Nephron (organoid): ENCODE data around the gene RBFOX1.

ENCODE experiments used
- H3K27ac Mint-ChIP-seq, 3 experiments: 2 replicates each; pipeline ENCODE4 v1.8.0; 2020; ENCODE audit warnings: mixed read lengths in 3 of 3, mild to moderate bottlenecking in 2 of 3, moderate library complexity in 1 of 3
- H3K27me3 Mint-ChIP-seq: 2 replicates; pipeline ENCODE4 v1.8.0; 2021; ENCODE audit warnings: low read depth, mild to moderate bottlenecking, moderate library complexity, mixed read lengths
- H3K36me3 Mint-ChIP-seq: 2 replicates; pipeline ENCODE4 v1.8.0; 2020; ENCODE audit warnings: low read depth, mixed read lengths
- H3K4me1 Mint-ChIP-seq: 2 replicates; pipeline ENCODE4 v1.8.0; 2020; ENCODE audit warnings: mixed read lengths
- H3K4me3 Mint-ChIP-seq, 3 experiments: 2 replicates each; pipeline ENCODE4 v1.8.0; 2020; ENCODE audit warnings: mild to moderate bottlenecking in 3 of 3, mixed read lengths in 3 of 3, moderate library complexity in 2 of 3
- H3K9me3 Mint-ChIP-seq: 2 replicates; pipeline ENCODE4 v1.8.0; 2020; ENCODE audit warnings: mixed read lengths
- CTCF ChIP-seq, 3 experiments: fragments of 200-600 bp; sonication (generic); IDR thresholded peaks; one replicate each; pipeline ENCODE4 v1.5.0; 2021; ENCODE audit warnings: antibody characterized with exemption in 3 of 3; ENCODE audit not compliant: unreplicated experiment in 3 of 3

RBFOX1 gene

GRCh38 chr16:7332611-7333010, at the start of gene RBFOX1:
Gene RBFOX1, plus strand, starts transcription at chr16:7332845.
- Mint-ChIP-seq H3K36me3 (no peaks in the 10 kb centered on the region), H3K4me1 (peaks cover 62% of the 10 kb centered on the region), H3K27me3 (no peaks in the 10 kb centered on the region), H3K27ac (peak within 1 kb of the TSS; percentile 50 to 83 (median 65)), H3K9me3 (no peaks in the 10 kb centered on the region), H3K4me3 (peak within 1 kb of the TSS; percentile 1 to 85 (median 71))
- TF ChIP-seq CTCF (IDR thresholded peaks at IDR 0.05; ENCODE audit: unreplicated experiment in 3 of 3), result no peak

- Mint-ChIP-seq H3K4me1 (no peaks in the 10 kb centered on the region), H3K36me3 (no peaks in the 10 kb centered on the region), H3K27ac (no peak overlapping the region), H3K4me3 (no peak overlapping the region), H3K9me3 (peaks cover 12% of the 10 kb centered on the region), H3K27me3 (peaks cover 4% of the 10 kb centered on the region)
- TF ChIP-seq CTCF (IDR thresholded peaks at IDR 0.05; ENCODE audit: unreplicated experiment in 3 of 3), result no peak
These were observed 47.9 kb upstream of the RBFOX1 start for GRCh38 chr16:7284780-7285179.

GRCh38 chr16:7285520-7285919, 47.1 kb upstream of the RBFOX1 start:
- H3K9me3 Mint-ChIP-seq, result peaks cover 12% of the 10 kb centered on the region
- no peaks in the 10 kb centered on the region for H3K36me3 Mint-ChIP-seq
- H3K4me1 Mint-ChIP-seq, result no peaks in the 10 kb centered on the region
- H3K27ac Mint-ChIP-seq, result no peak overlapping the region
- H3K27me3 Mint-ChIP-seq, result peaks cover 4% of the 10 kb centered on the region
- TF ChIP-seq CTCF (IDR thresholded peaks at IDR 0.05; ENCODE audit: unreplicated experiment in 3 of 3), result no peak
- H3K4me3 Mint-ChIP-seq, result no peak overlapping the region

- Mint-ChIP-seq H3K9me3 (peaks cover 12% of the 10 kb centered on the region), H3K27ac (no peak overlapping the region)
- TF ChIP-seq CTCF (IDR thresholded peaks at IDR 0.05; ENCODE audit: unreplicated experiment in 3 of 3), result no peak
These were observed 43.3 kb upstream of the RBFOX1 start for GRCh38 chr16:7289299-7289698.

GRCh38 chr16:7290682-7291081, 42.0 kb upstream of the RBFOX1 start:
- no peak overlapping the region for H3K4me3 Mint-ChIP-seq
- H3K27ac Mint-ChIP-seq, result no peak overlapping the region
- no peaks in the 10 kb centered on the region for H3K4me1 Mint-ChIP-seq
- H3K9me3 Mint-ChIP-seq, result peaks cover 3% of the 10 kb centered on the region
- H3K27me3 Mint-ChIP-seq, result no peaks in the 10 kb centered on the region
- H3K36me3 Mint-ChIP-seq, result no peaks in the 10 kb centered on the region
- no peak for TF ChIP-seq CTCF (IDR thresholded peaks at IDR 0.05; ENCODE audit: unreplicated experiment in 3 of 3)

More at GRCh38 chr16:7289299-7289698, 43.3 kb upstream of the RBFOX1 start:
- no peaks in the 10 kb centered on the region for H3K27me3 Mint-ChIP-seq
- H3K36me3 Mint-ChIP-seq, result no peaks in the 10 kb centered on the region
- no peaks in the 10 kb centered on the region for H3K4me1 Mint-ChIP-seq
- H3K4me3 Mint-ChIP-seq, result no peak overlapping the region

GRCh38 chr16:7294020-7294419, 38.6 kb upstream of the RBFOX1 start:
- H3K27me3 Mint-ChIP-seq, result peaks cover 10% of the 10 kb centered on the region
- no peaks in the 10 kb centered on the region for H3K4me1 Mint-ChIP-seq
- no peak overlapping the region for H3K27ac Mint-ChIP-seq
- no peak overlapping the region for H3K4me3 Mint-ChIP-seq
- TF ChIP-seq CTCF (IDR thresholded peaks at IDR 0.05; ENCODE audit: unreplicated experiment in 3 of 3), result no peak
- no peaks in the 10 kb centered on the region for H3K36me3 Mint-ChIP-seq
- H3K9me3 Mint-ChIP-seq, result no peaks in the 10 kb centered on the region
